Neural crest cell (in vitro differentiated cells): ENCODE measurements around the gene CD160. TPM values are rescaled to one million over a fixed set of nuclear protein-coding genes. Genes with fewer than 3 reads are reported as not detected.

Source experiments
- DNase-seq: peaks from one replicate; pipeline ENCODE4 v3.0.0; 2021; ENCODE audit warnings: low read depth, mixed read lengths, low spot score
- H3K27ac Mint-ChIP-seq: one replicate; pipeline ENCODE4 v1.8.0; 2021; ENCODE audit warnings: mild to moderate bottlenecking, mixed read lengths; ENCODE audit not compliant: unreplicated experiment
- H3K27me3 Mint-ChIP-seq: 2 replicates; pipeline ENCODE4 v1.8.0; 2021; ENCODE audit warnings: low read depth, mild to moderate bottlenecking, mixed read lengths
- H3K36me3 Mint-ChIP-seq: 2 replicates; pipeline ENCODE4 v1.8.0; 2021; ENCODE audit warnings: low read depth, mild to moderate bottlenecking, mixed read lengths
- H3K4me1 Mint-ChIP-seq: 2 replicates; pipeline ENCODE4 v1.8.0; 2021; ENCODE audit warnings: mixed read lengths
- H3K4me3 Mint-ChIP-seq: one replicate; pipeline ENCODE4 v1.8.0; 2021; ENCODE audit warnings: mild to moderate bottlenecking, mixed read lengths
- H3K9me3 Mint-ChIP-seq: 2 replicates; pipeline ENCODE4 v1.8.0; 2021; ENCODE audit warnings: mixed read lengths
- total RNA-seq: library from RNA; stranded (reverse); gene quantifications from 2 replicates; pipeline ENCODE4 v1.2.1, GENCODE V29; 2021
- TF ChIP-seq, protein P1 (sequence below): fragments of 200-600 bp; sonication (generic); conservative IDR thresholded peaks from 2 replicates; pipeline ENCODE4 v1.5.0; 2021; ENCODE audit warnings: antibody characterized with exemption, mild to moderate bottlenecking

CD160 gene
- total RNA-seq, 1 donor from 2014 or later, result not detected

DNA sequence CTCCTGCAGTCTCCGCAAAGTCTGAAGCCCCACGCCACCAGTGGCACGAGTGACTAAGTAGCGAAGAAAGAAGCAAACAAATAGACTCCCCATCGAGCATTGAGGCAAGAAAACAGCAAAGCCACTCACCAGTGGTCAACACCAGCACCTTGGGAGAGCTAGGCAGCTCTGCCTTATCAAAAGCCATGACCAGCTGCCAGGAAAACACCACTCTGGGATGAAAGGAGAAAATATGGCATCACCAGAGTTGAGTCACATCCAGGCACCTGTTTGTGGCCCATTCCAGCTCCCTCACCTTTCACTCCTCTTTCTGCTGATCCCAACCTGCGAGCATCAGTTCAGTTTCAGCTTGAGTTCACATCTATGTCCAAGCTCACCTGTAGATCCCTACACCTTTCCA, 29.4 kb upstream of the CD160 start:
- Mint-ChIP-seq H3K9me3 (no peaks in the 10 kb centered on the region), H3K27me3 (no peaks in the 10 kb centered on the region), H3K27ac (no peak overlapping the region), H3K4me1 (no peaks in the 10 kb centered on the region), H3K4me3 (no peak overlapping the region), H3K36me3 (no peaks in the 10 kb centered on the region)
- TF ChIP-seq, protein P1, sequence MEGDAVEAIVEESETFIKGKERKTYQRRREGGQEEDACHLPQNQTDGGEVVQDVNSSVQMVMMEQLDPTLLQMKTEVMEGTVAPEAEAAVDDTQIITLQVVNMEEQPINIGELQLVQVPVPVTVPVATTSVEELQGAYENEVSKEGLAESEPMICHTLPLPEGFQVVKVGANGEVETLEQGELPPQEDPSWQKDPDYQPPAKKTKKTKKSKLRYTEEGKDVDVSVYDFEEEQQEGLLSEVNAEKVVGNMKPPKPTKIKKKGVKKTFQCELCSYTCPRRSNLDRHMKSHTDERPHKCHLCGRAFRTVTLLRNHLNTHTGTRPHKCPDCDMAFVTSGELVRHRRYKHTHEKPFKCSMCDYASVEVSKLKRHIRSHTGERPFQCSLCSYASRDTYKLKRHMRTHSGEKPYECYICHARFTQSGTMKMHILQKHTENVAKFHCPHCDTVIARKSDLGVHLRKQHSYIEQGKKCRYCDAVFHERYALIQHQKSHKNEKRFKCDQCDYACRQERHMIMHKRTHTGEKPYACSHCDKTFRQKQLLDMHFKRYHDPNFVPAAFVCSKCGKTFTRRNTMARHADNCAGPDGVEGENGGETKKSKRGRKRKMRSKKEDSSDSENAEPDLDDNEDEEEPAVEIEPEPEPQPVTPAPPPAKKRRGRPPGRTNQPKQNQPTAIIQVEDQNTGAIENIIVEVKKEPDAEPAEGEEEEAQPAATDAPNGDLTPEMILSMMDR, result no peak
- no peak for DNase-seq

GRCh38 chr1:145690587-145691558, 28.4 kb upstream of the CD160 start:
- TF ChIP-seq, protein P1, result no peak
- DNase-seq, result no peak

DNA sequence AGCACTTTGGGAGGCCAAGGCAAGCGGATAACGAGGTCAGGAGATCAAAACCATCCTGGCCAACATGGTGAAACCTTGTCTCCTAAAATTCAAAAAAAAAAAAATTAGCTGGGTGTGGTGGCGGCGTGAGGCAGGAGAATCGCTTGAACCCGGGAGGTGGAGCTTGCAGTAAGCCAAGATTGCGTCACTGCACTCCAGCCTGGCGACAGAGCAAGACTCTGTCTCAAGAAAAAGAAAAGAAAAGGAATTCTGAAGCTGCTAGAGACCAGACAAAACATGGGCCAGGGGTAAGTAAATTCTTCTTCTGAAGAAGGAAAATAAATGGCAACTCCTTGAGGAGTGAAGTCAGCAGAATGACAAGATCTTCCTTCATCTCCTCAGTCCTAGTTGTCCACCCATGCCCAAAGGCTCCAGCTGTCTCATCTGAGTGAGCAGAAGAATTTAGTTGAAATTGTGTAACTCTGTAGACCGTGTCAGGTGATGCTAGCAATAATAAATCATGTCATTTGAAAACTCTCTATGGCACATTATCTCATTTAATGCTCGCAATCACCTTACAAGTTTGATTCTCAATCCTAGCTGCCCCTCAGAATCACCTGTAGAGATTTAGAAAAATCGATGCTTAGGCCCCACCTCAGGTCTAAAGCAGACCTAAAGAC, 26.4 kb upstream of the CD160 start:
- H3K27me3 Mint-ChIP-seq, result no peaks in the 10 kb centered on the region
- no peaks in the 10 kb centered on the region for H3K9me3 Mint-ChIP-seq
- no peak for DNase-seq
- no peak overlapping the region for H3K4me3 Mint-ChIP-seq
- H3K4me1 Mint-ChIP-seq, result no peaks in the 10 kb centered on the region
- H3K36me3 Mint-ChIP-seq, result no peaks in the 10 kb centered on the region
- no peak overlapping the region for H3K27ac Mint-ChIP-seq
- TF ChIP-seq, protein P1, result no peak

More at GRCh38 chr1:145690587-145691558, 28.4 kb upstream of the CD160 start:
- H3K27ac Mint-ChIP-seq, result no peak overlapping the region
- no peaks in the 10 kb centered on the region for H3K4me1 Mint-ChIP-seq
- no peaks in the 10 kb centered on the region for H3K27me3 Mint-ChIP-seq
- no peaks in the 10 kb centered on the region for H3K36me3 Mint-ChIP-seq
- H3K9me3 Mint-ChIP-seq, result no peaks in the 10 kb centered on the region
- H3K4me3 Mint-ChIP-seq, result no peak overlapping the region

- H3K4me3 Mint-ChIP-seq, result no peak overlapping the region
- no peaks in the 10 kb centered on the region for H3K27me3 Mint-ChIP-seq
- no peak for DNase-seq
- no peaks in the 10 kb centered on the region for H3K36me3 Mint-ChIP-seq
- TF ChIP-seq, protein P1, result no peak
- no peaks in the 10 kb centered on the region for H3K4me1 Mint-ChIP-seq
- no peaks in the 10 kb centered on the region for H3K9me3 Mint-ChIP-seq
- no peak overlapping the region for H3K27ac Mint-ChIP-seq
These were observed 23.3 kb upstream of the CD160 start for GRCh38 chr1:145695821-145696629.

GRCh38 chr1:145696630-145696960, 22.7 kb upstream of the CD160 start:
- DNase-seq, result no peak
- H3K4me1 Mint-ChIP-seq, result no peaks in the 10 kb centered on the region
- H3K36me3 Mint-ChIP-seq, result no peaks in the 10 kb centered on the region
- H3K27ac Mint-ChIP-seq, result no peak overlapping the region
- no peaks in the 10 kb centered on the region for H3K27me3 Mint-ChIP-seq
- TF ChIP-seq, protein P1, result no peak
- no peaks in the 10 kb centered on the region for H3K9me3 Mint-ChIP-seq
- no peak overlapping the region for H3K4me3 Mint-ChIP-seq
